HG03064 (cell line): ENCODE results near the gene PRPSAP1.

ENCODE experiments used
- ATAC-seq: cut with Tn5 transposase; IDR thresholded peaks from one replicate; pipeline ENCODE4 v1.9.1; 2021; ENCODE audit warnings: low read depth; ENCODE audit not compliant: unreplicated experiment

The PRPSAP1 gene

DNA sequence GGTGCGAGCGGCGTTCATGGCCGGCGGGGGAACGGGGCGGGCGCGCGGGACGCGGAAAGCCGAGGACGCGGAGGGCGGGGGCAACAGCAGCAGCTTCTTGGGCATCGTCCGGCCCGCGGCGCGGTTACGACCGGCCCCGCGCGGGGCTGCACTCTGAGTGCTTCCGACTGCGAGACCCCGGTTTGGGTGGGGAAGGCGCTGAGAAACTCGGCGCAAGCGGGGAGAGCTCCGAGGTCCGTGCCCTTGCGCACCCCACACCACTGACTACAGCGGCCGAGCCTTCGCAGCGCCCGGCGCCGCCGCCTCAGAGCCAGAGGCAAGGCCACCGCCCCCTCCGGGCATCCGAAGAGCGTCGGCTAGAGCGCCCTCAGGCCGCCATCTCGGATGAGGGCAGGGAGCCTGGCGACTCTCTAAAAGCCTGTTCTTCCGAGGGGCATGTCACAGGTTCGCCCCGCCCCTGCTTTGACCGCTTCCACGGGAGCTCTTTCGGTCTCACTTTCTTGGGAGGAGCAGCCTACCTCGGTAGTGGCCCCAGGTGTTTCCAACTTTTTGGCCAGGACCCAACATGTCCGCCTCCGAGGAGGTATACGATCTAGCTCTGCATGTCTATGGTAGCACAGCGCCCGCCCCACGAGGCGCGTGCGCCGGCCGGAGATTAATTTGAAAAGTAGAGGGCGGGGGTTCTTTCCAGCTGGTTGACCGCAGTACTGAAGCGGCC is at the start of gene PRPSAP1:
PRPSAP1 (minus strand) TSS at position 318 of the 718 bp plus-strand sequence; CDS start at position 105, 213 bp downstream.
- peak; percentile 87 for ATAC-seq

- no peak for ATAC-seq
Observed at GRCh38 chr17:76402711-76403110, 49.0 kb upstream of the PRPSAP1 start.

DNA sequence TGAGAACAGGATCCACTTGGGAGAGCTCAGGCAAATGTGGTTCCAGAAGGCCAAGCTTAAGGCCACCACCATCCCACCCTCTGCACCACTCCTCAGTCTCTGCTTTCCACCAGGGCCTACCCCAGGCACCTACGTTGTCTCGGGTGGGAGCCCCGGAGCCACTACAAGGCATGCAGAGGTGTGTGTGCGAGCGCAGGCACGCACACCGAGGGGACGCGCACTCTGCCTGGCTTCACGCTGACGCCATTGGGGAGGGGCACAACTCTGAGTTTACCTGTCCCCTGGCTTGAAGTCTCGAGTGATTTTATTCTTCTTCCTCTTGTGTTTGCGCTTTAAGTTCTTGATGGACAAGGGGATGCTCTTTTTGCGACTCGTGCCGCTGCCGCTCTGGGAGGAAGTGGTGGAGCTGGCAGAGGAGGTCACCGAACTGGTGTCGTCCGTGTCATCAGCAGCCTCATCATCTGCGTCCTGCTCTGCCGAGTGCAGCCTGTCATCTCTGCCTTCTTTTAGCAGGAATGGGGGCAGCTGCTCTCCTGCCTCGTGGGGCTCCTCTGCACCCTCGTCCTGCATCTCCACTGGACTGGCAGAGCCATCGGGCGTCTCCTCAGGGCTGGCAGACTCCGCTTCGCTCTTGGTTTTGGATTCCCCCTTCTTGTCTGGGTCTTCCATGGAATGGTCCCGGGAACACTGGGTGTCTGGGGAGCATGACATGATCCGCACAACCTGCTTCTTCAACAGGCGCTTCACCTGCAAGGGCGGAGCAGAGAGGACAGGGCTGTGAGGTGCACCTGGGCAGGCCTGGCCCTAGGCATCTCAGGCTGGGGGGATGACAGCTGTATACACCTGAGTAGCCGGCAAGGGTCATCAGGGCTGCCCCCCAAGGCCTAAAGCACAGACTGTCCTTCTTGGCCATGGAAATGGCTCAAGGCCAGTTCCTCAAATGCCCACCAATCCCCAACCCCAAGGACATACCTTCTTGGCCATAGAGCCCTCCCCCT is 45.8 kb upstream of the PRPSAP1 start:
- no peak for ATAC-seq

DNA sequence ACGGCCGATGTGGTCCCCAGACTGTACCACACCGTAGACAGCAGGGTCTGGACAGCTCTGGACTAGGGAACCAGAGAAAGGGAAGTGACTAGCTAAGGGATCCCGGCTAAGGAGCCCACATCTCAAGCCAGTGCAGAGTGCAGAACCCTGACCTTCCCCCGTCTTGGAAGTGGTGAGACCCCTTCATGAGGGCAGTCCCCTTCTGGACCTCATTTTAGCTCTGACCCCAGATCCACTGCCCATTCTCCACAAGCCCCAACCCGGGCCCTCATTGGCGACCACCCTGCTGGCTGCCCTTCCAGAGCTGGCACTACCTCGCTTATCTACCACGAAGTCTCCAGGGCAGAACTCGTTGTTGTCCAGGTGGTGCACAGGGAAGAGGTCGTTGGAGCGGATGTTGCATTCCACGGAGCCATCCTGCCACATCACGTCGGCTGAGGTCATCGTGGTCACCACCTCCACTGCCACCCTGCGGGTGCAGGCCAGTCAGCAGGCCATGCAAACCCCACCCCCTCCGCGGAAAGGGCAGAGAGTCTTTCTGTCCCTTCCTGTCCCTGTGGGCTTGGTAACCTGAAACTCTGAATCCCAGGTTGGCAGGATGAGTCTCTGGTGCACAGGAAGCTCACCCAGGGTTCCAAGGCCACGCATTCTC is 44.9 kb upstream of the PRPSAP1 start:
- no peak for ATAC-seq

GRCh38 chr17:76397687-76398522 is 44.2 kb upstream of the PRPSAP1 start:
- ATAC-seq, result no peak

GRCh38 chr17:76397184-76397583 is 43.5 kb upstream of the PRPSAP1 start:
- ATAC-seq, result no peak

DNA sequence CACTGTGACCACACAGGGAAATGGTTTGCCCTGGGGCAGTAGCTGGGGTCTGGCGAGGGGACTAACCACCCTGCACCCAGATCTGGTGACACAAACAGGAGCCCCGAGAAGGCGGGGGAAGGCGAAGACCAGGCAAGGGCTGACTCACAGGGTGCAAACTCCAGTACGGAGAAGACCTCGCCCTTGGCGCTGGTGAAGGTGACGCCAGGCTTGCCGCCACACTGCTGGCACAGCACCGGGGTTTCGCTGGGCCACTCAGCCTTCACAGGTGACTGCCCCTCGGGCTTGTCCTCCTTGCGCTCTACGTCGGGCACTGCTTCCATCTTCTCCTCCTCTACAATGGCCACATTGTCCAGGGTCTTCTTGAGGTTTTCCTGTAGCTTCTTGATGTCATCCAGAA is 42.3 kb upstream of the PRPSAP1 start:
- ATAC-seq, result no peak

GRCh38 chr17:76394166-76394565 is 40.5 kb upstream of the PRPSAP1 start:
- ATAC-seq, result no peak

DNA sequence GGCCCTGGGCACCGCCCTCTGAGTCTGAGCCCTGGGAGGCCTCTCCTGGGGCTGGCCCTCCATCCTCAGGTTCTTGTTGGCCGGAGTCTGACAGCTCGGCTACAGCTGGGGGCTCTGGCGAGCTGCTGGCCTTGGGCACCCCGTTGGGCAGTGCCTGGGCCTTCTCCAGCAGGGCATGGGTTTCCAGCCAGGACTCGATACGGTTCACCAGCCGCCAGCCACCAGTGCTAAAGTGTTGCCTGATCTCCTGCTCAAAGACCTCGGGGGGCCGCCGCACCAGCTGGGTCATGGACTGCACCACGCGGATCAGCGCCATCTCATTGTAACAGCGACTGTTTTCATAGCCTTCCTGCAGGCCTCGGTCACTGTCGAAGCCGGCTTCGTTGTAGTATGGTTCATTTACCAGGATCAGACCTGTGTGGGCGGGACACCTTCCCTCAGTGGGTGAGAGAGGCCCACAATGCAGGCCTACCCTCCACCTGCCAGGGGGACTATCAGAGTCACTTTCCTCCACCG is 37.5 kb upstream of the PRPSAP1 start:
- no peak for ATAC-seq

DNA sequence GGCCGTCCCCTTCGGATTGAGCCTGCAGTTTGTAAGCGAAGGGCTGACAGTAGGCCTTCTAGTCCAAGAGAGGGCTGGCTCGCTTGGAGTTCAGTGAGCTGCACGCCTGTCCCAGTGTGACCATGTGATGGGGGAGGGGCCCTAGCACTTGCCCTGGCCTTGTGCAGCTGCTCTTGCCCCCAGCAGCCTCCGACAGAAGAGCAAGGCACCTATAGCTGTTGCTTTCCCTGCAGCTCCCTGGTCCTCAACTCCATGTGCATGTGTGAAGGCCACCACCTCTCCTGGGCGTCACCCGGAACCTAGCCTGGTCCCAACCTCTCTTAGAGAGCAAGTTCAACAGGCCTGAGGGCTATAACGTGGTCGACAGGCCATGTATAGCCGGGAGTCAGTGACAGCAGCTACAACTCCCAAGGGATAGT is 36.3 kb upstream of the PRPSAP1 start:
- ATAC-seq, result no peak

- no peak for ATAC-seq
Observed at GRCh38 chr17:76388966-76389888, 35.5 kb upstream of the PRPSAP1 start.

DNA sequence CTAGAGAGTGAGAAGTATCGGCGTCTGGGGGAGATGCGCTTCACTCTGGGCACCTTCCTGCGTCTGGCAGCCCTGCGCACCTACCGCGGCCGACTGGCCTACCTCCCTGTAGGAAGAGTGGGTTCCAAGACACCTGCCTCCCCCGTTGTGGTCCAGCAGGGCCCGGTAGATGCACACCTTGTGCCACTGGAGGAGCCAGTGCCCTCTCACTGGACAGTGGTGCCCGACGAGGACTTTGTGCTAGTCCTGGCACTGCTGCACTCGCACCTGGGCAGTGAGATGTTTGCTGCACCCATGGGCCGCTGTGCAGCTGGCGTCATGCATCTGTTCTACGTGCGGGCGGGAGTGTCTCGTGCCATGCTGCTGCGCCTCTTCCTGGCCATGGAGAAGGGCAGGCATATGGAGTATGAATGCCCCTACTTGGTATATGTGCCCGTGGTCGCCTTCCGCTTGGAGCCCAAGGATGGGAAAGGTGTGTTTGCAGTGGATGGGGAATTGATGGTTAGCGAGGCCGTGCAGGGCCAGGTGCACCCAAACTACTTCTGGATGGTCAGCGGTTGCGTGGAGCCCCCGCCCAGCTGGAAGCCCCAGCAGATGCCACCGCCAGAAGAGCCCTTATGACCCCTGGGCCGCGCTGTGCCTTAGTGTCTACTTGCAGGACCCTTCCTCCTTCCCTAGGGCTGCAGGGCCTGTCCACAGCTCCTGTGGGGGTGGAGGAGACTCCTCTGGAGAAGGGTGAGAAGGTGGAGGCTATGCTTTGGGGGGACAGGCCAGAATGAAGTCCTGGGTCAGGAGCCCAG is 33.5 kb upstream of the PRPSAP1 start:
- no peak for ATAC-seq

GRCh38 chr17:76385892-76386786 is 32.4 kb upstream of the PRPSAP1 start:
- no peak for ATAC-seq

DNA sequence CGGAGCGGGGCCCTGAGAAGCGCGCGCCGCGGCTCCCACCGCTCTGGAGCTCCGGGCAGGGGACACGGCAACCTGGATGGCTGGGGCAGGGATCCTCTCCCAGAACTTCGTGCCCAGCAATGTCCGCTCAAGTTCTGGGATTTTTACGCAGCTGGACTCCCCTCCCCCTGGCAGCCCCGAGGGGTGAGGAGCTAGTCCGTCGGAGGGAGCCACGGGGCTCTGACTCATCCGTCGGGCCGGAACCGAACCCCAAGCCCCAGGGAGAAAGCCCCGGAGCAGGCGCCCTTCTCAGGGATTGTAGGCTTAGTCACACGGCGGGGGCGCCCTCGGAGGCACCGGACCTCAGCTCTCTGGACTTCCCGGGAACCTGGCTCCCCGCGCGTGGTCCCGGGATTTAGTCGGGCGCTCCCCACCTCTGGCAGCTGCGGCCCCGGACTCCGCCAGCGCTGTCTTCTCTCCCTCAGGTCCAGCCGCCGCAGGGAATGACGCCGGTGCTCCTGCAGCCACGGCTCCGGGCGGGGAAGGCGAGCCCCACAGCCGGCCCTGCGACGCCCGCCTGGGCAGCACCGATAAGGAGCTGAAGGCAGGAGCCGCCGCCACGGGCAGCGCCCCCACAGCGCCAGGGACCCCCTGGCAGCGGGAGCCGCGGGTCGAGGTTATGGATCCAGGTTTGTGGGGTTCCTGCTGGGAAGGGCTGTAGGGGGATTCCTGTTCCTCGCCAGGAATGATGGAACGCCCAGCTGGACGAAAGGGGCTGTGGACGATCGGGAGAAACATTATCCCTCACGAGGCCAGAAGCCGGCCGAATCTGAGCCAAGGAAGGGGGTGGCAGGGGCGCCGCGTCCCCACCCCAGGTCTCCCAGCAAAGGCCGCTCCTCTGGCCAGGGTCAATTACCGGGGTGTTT is 31.5 kb upstream of the PRPSAP1 start:
- ATAC-seq, result no peak

GRCh38 chr17:76384222-76384986 is 30.7 kb upstream of the PRPSAP1 start, which contains the start of gene SPHK1:
Gene SPHK1 (plus strand): TSS chr17:76384609. CDS start chr17:76385645, 1,036 bp downstream.
- no peak for ATAC-seq
